ENCODE data around the gene GDF10.

DNA sequence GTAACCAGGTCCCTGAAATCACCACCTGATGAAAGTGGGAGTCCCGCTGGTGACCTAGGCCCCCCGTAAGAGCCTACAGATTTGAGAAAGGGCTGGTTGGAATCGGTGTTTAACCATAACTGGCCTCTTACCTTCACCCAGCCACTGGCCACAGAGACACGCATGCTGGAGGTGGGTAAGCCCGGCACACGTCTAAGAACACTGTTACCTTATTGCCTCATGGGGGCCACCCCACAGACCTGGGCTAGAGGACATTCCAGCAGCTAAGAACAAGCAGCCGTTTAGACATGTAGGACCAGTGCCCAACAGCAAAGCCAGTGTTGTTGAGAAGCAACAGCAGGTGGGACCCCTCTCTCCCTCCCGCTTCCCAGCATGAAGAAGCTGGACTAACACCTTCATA lies 19.8 kb downstream of the GDF10 start:
- TF ChIP-seq, protein P1, sequence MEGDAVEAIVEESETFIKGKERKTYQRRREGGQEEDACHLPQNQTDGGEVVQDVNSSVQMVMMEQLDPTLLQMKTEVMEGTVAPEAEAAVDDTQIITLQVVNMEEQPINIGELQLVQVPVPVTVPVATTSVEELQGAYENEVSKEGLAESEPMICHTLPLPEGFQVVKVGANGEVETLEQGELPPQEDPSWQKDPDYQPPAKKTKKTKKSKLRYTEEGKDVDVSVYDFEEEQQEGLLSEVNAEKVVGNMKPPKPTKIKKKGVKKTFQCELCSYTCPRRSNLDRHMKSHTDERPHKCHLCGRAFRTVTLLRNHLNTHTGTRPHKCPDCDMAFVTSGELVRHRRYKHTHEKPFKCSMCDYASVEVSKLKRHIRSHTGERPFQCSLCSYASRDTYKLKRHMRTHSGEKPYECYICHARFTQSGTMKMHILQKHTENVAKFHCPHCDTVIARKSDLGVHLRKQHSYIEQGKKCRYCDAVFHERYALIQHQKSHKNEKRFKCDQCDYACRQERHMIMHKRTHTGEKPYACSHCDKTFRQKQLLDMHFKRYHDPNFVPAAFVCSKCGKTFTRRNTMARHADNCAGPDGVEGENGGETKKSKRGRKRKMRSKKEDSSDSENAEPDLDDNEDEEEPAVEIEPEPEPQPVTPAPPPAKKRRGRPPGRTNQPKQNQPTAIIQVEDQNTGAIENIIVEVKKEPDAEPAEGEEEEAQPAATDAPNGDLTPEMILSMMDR (IDR thresholded peaks at IDR 0.05) = no peak
- no peak for TF ChIP-seq POLR2A (IDR thresholded peaks at IDR 0.05)
